ENCODE measurements around the gene FCRL1.

The FCRL1 gene

GRCh38 chr1:157819896-157820295, at the start of gene FCRL1:
Gene FCRL1 (minus strand): TSS chr1:157820120. CDS start chr1:157820037, 83 bp downstream.
- no peak for DNase-seq

GRCh38 chr1:157868654-157869053, 48.7 kb upstream of the FCRL1 start:
- DNase-seq, result no peak

DNA sequence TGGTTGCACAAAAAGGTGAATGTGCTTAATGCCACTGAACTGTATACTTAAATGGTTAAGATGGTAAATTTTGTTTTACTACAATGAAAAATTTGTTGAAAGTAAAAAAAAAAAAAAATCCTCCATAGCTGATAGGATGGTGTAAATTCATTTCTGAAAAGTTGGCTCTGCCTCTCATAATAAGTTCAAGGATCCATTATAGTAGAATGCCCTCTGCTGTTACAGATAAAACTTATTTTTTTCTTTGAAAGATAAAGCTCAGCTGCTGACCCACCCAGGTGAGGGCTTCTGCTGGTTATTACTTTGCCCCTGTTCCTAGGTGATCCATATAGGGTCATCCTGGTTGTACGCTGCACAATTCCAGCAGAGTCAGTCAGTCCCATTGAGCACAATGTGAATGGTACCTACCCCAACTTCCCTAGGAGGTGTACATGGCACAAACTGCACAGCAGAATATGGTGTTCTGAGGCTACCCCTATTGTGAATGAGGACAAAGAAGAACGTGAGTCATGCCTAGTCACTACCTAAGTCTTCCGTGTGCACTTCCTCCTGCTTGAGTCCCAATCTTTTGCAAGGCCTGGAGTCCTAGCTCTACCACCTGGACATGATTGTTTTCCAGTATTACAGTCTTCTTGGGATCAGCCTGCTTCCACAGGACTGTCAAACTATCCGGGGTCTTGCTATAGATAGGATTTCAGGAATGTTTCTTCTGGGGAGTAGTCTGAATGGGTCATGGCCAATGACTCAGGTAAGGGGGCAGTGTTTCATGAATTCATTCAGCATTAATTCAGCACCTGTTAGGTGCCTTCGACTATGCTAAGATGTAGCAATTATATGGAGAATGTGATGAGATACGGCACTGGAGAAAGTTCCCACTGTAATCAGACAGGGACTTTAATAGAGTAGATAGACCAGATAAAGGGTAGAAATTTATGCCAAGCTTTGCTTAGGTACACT, 42.5 kb upstream of the FCRL1 start:
- DNase-seq, result no peak

DNA sequence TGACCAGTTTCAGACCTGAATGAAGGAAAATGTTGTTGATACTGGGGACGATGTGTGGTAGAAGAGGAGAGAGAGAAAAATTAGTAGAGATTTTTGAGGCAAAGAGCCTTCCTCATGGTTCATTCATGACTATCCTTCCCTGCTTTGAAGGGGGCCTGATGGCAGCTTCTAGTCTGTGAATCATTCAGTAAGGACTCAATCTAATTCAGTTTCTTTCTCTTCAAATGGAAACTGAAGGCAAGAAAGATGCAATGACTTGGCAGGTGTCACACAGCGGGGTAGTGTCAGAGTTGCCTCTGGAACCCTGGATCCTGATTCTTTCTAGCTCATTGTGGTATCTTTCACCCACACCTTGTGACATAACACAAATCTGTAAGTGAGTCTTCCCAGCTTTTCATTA, 36.6 kb upstream of the FCRL1 start:
- DNase-seq, result no peak

DNA sequence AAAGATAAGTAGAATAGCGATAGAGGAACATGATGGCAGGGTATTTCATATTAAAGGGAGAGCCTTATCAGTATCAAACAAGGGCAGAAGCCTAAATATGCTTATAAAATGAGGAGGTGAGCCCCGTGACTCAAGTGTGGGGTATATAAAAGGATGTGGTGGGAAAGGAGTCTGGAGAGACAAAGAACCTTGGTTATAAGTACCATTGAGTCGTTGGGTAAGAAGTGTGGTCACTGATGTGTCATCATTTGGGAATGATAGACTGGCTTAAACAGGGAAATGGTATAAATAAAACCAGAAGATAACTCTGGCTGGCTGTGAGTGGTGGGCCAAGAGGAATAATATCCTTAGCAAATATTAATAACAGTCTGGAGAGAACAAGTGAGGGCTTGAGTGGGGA, 32.6 kb upstream of the FCRL1 start:
- DNase-seq, result no peak

DNA sequence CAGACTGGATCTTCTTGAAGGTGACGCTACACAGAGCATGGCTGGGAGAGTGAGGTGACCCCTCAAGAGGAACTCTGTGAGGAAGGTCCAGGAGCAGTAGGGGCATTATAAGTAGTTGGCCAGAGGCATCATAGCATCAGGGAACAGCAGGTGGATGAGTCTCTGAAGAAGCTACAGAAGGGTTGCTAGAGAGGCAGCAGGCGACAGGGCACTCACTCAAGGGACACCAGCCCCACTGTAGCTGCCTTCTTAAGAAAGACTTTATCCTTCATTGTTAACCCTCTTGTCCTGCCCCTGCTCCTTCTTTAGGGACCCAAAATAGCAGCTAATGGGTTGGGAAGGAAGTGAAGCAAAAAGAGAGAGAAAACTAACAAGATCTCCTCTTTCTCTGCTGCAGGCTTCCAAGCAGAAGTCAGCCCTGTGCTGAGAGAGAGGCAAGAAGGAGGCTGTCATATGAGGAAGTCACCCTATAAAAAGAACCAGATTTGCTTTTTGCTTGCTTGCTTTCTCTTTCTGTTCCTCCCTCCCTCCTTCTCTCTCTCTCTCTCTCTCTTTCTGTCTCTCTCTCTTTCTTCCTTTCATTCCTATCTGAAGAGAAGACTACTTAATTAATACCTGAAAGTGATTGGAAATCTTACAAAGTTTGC, 29.4 kb upstream of the FCRL1 start:
- no peak for DNase-seq

GRCh38 chr1:157844089-157844830, 24.3 kb upstream of the FCRL1 start:
- DNase-seq, result no peak

- no peak for DNase-seq
These were observed 23.0 kb upstream of the FCRL1 start for GRCh38 chr1:157842939-157843338.

DNA sequence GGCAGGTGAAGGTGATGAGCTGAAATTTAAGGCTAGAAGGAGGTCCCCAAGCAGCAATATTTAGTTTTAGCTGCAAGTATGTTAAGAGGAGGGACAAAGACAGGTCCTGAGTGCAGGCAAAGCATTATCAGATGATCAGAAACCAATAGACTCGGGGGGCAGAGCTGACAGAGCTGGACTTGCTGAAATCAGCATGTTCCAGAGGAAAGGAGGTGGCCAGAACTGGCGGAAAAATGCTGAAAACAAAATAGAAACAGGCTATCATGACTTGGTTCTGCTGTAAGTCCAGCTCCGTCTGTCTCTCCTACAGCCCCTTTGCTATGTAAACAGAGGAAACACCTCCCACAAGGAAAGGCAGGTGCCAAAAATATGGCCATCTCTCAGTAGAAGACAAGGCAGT, 21.8 kb upstream of the FCRL1 start, which contains the start of gene CD5L:
Gene CD5L (minus strand): TSS at position 101 of the 400 bp plus-strand sequence. CDS start 107 bp downstream, outside the sequence.
- no peak for DNase-seq

DNA sequence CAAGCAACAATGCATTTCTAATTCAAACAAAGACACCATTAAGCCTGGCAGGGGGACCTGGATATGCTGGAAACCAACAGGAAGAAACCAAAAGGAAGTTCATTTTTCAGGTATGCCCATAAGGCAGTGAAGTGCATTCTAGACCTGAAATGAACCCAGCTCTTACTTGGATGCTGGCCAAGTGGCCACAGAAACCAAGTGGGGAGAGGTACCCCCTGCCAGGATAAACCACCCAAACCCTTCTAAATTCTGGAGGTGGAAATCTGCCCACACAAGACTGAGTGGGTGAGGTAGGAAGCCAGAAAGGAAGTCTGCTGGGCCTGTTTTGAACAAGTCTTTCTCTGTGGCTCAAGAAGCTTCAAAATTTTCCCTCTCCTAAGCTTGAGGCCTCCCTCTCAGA, 19.0 kb upstream of the FCRL1 start:
- DNase-seq, result no peak

- no peak for DNase-seq
These were observed 14.5 kb upstream of the FCRL1 start for GRCh38 chr1:157834430-157834829.

- DNase-seq, result no peak
These were observed 13.2 kb upstream of the FCRL1 start for GRCh38 chr1:157833145-157833544.

DNA sequence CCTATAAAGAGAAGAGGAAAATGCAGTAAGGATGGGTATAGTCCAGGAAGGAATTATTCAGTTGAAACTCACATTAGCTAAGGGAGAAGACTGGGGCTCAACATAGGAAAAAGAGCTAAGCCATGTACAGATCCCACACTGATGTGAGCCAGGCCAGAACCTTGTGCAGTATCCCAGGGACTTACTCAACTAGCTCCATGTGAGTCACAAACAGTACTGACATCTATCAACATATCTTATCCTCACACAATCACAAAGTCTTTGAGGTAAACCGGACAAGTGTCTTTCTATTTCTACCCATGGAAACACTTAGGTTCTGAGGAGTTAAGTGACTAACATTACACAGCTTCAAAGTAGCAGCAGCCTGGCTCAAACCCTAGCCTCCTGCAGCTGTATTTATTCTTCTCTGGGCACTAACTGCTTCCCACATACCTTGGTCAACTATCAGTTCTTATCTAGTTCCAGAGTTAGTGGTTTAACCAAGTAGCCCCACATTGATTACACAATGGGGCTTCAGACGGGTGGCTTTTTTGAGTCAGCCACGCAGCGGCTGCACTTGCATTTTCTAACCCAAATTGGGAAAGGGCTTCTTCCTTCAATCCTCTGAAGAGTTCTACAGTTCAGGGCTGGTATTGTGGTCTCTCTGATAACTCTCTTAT, 12.2 kb upstream of the FCRL1 start:
- no peak for DNase-seq

DNA sequence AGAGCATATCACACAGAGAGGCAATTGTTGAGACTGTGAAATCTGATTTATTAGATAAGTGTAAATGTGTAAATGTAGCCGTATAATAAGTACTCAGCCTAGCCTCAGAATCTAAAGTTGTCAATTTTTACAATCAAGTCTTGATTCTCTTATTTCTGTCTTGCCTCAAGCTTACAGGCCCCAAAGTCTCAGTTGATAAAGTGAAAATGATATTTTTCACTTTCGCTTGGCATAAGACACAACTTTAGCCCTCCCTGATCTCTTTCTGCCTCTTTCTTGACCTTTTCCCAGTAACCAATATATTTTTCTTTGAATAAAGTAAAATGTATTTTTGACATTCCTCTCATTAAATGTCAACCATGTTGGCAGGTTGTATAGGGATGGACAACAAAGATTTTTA, 11.0 kb upstream of the FCRL1 start:
- DNase-seq, result no peak

DNA sequence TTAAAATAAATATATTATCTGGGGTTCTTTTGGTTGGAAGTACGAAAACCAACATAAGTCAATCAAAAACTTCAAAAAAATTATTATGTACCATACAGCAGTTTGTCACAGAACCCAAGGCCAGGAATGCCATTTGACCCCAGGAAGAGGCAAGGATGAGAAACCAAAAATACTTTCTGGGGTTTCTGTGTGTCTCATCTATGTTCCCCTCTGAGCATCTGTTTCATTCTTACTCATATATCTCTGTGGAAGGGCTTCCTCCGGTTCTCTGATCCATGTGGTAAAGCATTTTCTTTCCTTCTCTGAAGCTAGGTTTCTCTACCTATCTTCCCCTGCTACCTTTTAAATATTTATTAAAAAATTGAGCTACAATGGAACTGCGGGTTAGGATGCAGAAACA, 9.8 kb upstream of the FCRL1 start:
- no peak for DNase-seq

- DNase-seq, result no peak
These were observed 9.3 kb upstream of the FCRL1 start for GRCh38 chr1:157829210-157829609.

DNA sequence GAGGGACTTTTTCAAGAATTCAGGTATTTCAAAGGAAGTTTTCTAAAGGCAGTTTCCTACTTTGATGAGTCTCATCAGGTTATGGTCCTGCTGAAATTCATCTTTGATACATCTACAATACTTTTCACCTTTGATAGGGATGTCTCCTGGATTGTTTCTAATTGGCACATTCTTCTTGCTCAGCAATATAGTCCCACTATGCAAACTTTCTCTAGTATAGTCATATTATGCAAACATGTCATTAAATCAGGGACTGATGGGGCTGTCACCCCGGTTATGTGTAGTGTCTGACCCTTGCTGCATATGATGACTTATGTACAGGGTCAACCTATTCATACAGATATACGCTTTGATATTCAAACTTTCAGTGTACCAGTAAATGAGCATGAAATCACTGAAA, 379 bp upstream of the FCRL1 start:
- DNase-seq, result no peak

DNA sequence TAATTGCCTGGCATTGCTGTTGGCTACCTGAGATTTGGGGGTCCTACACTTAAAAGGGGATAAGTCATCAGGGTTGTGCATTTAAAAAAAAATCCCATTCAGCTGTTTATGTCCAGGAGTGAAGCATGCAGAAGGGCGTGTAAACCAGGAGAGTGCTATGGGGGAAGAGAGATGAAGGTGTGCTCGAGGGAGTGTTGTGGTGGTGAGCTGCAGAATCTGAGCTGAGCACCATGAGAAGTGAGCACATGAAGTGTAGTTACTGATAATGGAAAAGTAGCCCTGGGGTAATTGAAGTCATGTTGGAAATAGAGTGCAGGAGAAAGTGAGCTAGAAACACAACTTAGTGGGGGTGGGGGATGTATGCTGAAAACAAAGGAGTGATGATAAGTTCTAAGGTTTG, 705 bp downstream of the FCRL1 start:
- no peak for DNase-seq

DNA sequence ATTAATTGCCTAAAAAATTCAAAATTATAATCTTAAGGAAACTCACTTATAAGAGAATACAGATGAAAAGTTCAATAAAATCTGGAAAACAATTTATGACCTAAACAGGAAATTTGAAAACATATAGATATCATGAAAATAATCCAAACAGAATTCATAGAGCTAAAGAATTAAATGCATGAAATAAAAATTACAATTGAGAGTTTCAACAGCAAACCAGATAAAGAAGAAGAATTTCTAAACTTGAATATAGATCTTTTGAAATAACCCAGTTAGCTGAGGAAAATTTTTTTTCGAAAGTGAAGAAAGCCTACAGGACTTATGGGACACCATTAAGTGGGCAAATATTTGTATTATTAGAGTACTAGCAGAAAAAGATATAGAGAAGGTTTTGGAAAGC, 6.7 kb downstream of the FCRL1 start:
- no peak for DNase-seq

- DNase-seq, result no peak
These were observed 13.3 kb downstream of the FCRL1 start for GRCh38 chr1:157806431-157807149.

DNA sequence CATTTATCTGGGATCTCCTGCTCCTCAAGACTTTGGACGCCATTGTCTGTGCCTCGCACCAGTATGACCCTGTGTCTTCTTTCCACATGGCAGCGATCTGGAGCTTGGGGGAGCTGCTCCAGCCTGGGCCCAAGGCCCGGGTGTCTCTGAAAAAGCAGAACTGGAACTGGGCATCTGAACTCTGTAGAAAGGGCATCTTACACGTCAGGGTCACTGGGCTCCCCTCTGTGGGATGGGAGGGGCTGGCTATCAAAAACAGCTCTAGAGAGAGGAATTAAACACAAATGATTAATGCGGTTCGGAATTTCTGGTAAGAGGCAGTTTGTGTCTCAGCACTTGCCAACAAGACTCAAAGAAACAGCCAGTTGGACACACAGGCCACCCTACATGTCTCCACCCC, 16.1 kb downstream of the FCRL1 start:
- no peak for DNase-seq

DNA sequence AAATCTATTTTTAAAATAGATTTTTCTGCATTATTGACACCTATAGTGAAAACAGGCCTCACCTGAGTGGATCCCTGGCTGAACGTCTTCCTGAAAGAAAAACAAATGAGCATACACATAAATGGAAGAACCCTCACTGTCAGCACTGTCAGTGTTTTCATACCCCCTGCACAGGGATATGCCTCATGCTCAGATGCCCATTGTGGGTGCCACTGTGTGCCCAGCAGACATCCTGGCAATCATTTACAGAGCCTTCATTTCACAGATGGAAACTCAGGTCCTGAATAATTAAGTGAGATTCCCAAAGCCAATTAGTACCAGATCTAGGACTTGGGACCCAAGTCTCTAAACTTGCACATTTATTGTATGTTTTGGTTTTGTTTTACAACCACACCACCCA, 19.9 kb downstream of the FCRL1 start:
- DNase-seq, result no peak

Data from SHP77 treated with DMSO at 0.1 percent for 48 hours (cell line).